Rectal smooth muscle tissue (tissue), 1 donor: ENCODE results near the gene TJP1.
"Not testable (repeated sequence)": the region's sequence is repeated elsewhere in the genome, so short reads cannot be mapped to it uniquely, and the experiment has no call there.

ENCODE experiments used
- H3K27ac ChIP-seq: one replicate; pipeline ENCODE4 v1.7.0; 2013; ENCODE audit warnings: low read depth, low read length, inconsistent platforms
- H3K27me3 ChIP-seq: one replicate; pipeline ENCODE4 v1.7.0; 2013; ENCODE audit warnings: low read length; ENCODE audit not compliant: control insufficient read depth, insufficient read depth
- H3K36me3 ChIP-seq: one replicate; pipeline ENCODE4 v1.7.0; 2013; ENCODE audit warnings: low read length; ENCODE audit not compliant: control insufficient read depth, insufficient read depth
- H3K4me1 ChIP-seq: one replicate; pipeline ENCODE4 v1.7.0; 2013; ENCODE audit warnings: low read length; ENCODE audit not compliant: control insufficient read depth, insufficient read depth
- H3K4me3 ChIP-seq: one replicate; pipeline ENCODE4 v1.7.0; 2013; ENCODE audit warnings: low read length
- H3K9ac ChIP-seq: one replicate; pipeline ENCODE4 v1.7.0; 2013; ENCODE audit warnings: low read length

Gene TJP1

GRCh38 chr15:29668120-29668602 is 154.1 kb downstream of the TJP1 start:
- Histone ChIP-seq H3K4me3 (no peak overlapping the region), H3K36me3 (no peaks in the 10 kb centered on the region), H3K27me3 (no peaks in the 10 kb centered on the region), H3K4me1 (peaks cover 2% of the 10 kb centered on the region), H3K9ac (no peak overlapping the region), H3K27ac (no peak overlapping the region)

DNA sequence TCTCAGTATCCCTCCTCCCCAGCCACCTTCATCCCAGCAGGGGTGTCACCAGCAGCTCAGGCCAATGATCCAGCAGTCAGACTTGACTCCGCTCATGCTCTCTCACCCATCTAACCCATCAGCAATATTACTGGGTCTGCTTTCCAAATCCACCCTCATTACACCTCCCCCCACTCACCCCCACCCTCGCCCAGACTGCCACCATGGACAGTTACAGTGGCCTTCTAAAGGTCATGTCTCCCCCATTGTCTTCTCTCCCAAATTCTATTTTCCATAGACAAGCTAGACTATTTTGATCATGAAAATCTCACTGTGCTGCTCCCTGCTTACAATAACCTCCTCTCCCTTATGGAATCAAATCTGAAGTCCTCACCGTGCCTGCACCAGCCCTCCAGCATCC is 156.0 kb downstream of the TJP1 start:
- no peak overlapping the region for H3K4me3 ChIP-seq
- H3K27me3 ChIP-seq, result no peaks in the 10 kb centered on the region
- peaks cover 2% of the 10 kb centered on the region for H3K4me1 ChIP-seq
- no peaks in the 10 kb centered on the region for H3K36me3 ChIP-seq
- H3K9ac ChIP-seq, result no peak overlapping the region
- no peak overlapping the region for H3K27ac ChIP-seq

GRCh38 chr15:29665444-29666003 is 156.7 kb downstream of the TJP1 start:
- no peaks in the 10 kb centered on the region for H3K36me3 ChIP-seq
- no peak overlapping the region for H3K9ac ChIP-seq
- H3K4me1 ChIP-seq, result peaks cover 2% of the 10 kb centered on the region
- H3K27ac ChIP-seq, result no peak overlapping the region
- H3K27me3 ChIP-seq, result no peaks in the 10 kb centered on the region
- H3K4me3 ChIP-seq, result peak overlapping the region; percentile 8

- Histone ChIP-seq H3K27me3 (no peaks in the 10 kb centered on the region), H3K4me3 (no peak overlapping the region), H3K4me1 (peaks cover 2% of the 10 kb centered on the region), H3K36me3 (no peaks in the 10 kb centered on the region), H3K27ac (no peak overlapping the region), H3K9ac (no peak overlapping the region)
These were observed 157.9 kb downstream of the TJP1 start for GRCh38 chr15:29664406-29664805.

DNA sequence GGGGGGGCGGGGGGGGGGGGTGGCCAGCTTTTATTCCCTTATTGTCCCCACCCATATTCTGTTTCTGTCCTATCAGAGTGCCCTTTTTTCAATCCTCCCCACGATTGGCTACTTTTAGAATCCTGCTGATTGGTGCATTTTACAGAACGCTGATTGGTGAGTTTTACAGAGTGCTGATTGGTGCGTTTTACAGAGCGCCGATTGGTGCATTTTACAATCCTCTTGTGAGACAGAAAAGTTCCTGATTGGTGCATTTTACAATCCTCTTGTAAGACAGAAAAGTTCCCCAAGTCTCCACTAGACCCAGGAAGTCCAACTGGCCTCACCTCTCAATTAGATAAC is 164.8 kb downstream of the TJP1 start:
- H3K27ac ChIP-seq, H3K36me3 ChIP-seq, H3K4me1 ChIP-seq, H3K9ac ChIP-seq, H3K27me3 ChIP-seq, H3K4me3 ChIP-seq: not testable (repeated sequence)

- no peaks in the 10 kb centered on the region for H3K36me3 ChIP-seq
- no peaks in the 10 kb centered on the region for H3K27me3 ChIP-seq
- no peak overlapping the region for H3K27ac ChIP-seq
These were observed 165.4 kb downstream of the TJP1 start for GRCh38 chr15:29656636-29657475.

GRCh38 chr15:29652595-29652994 is 169.7 kb downstream of the TJP1 start:
- Histone ChIP-seq H3K36me3 (no peaks in the 10 kb centered on the region), H3K9ac (no peak overlapping the region), H3K27ac (no peak overlapping the region), H3K4me1 (no peaks in the 10 kb centered on the region), H3K27me3 (no peaks in the 10 kb centered on the region), H3K4me3 (no peak overlapping the region)

More at GRCh38 chr15:29656636-29657475, 165.4 kb downstream of the TJP1 start:
- no peaks in the 10 kb centered on the region for H3K4me1 ChIP-seq
- H3K9ac ChIP-seq, result no peak overlapping the region
- H3K4me3 ChIP-seq, result no peak overlapping the region

GRCh38 chr15:29651476-29652233 is 170.6 kb downstream of the TJP1 start:
- Histone ChIP-seq H3K4me3 (no peak overlapping the region), H3K27me3 (no peaks in the 10 kb centered on the region), H3K36me3 (no peaks in the 10 kb centered on the region), H3K27ac (no peak overlapping the region), H3K9ac (no peak overlapping the region), H3K4me1 (no peaks in the 10 kb centered on the region)
